Endothelial cell of umbilical vein (primary cell): Measurements from ENCODE around the gene IRF2BP1. TPM values are rescaled to one million over a fixed set of nuclear protein-coding genes. Genes with fewer than 3 reads are reported as not detected.
A peak's percentile ranks its signal among the peaks of the same experiment; 100 is the strongest.

Experiments used
- BruUV-seq: library from RNA; stranded (reverse); fragments of 400-500 nt; replicated peaks from 2 replicates; lab custom pipeline; 2021; lab: Mats Ljungman, UMichigan
- CTCF ChIA-PET: fragments of 300-600, 350-600 bp; sonication (Branson Sonifier 250); formaldehyde crosslinking; loops from one replicate; lab custom pipeline; 2021; ENCODE audit warnings: antibody characterized with exemption, inconsistent platforms; lab: Charles Lee
- POLR2A ChIA-PET: fragments of 300-600, 350-600 bp; sonication (Branson Sonifier 250); formaldehyde crosslinking; loops from one replicate; lab custom pipeline; 2021; ENCODE audit warnings: antibody characterized with exemption, inconsistent platforms; lab: Charles Lee
- DNase-seq: peaks from one replicate; pipeline ENCODE4 v3.0.0-alpha.2; 2011; ENCODE audit warnings: low read depth, low spot score
- FAIRE-seq: peaks from 2 replicates; lab custom pipeline; 2011; peaks lifted over from hg19 to GRCh38; lab: Jason Lieb, UNC
- H2AFZ ChIP-seq: 2 replicates; pipeline ENCODE4 v1.6.0; 2012; ENCODE audit warnings: low read depth, low read length, control low read depth, inconsistent platforms
- H3K27ac ChIP-seq: 2 replicates; pipeline ENCODE4 v1.5.1; 2011; ENCODE audit warnings: low read depth, mild to moderate bottlenecking, control low read depth, low read length, moderate library complexity; ENCODE audit not compliant: insufficient read depth
- H3K27me3 ChIP-seq, 2 experiments: 2 replicates each; pipeline versions ENCODE4 v1.6.0 to v1.6.1; 2011; ENCODE audit warnings: low read length in 2 of 2, mixed read lengths in 1 of 2; ENCODE audit not compliant: control insufficient read depth in 2 of 2, insufficient read depth in 2 of 2
- H3K36me3 ChIP-seq, 2 experiments: 2 replicates in 1 of 2; 3 replicates in 1 of 2; pipeline ENCODE4 v1.5.1; 2011; ENCODE audit warnings: low read length in 2 of 2, mild to moderate bottlenecking in 1 of 2, moderate library complexity in 1 of 2; ENCODE audit not compliant: control insufficient read depth in 2 of 2, insufficient read depth in 2 of 2; ENCODE audit errors: extremely low read depth in 1 of 2
- H3K4me1 ChIP-seq: 3 replicates; pipeline ENCODE4 v1.5.1; 2011; ENCODE audit warnings: mild to moderate bottlenecking, low read length; ENCODE audit not compliant: control insufficient read depth, insufficient read depth; ENCODE audit errors: extremely low read depth
- H3K4me2 ChIP-seq: 2 replicates; pipeline ENCODE4 v1.6.1; 2011; ENCODE audit warnings: low read length, control low read depth, mixed read lengths; ENCODE audit not compliant: insufficient read depth
- H3K4me3 ChIP-seq, 3 experiments: fragments of 200-600 bp in 1 of 3; sonication (generic), shearing (Covaris generic) in 1 of 3; replicated peaks in 1 of 3; 2 replicates each; pipeline ENCODE4 v1.5.1; 2011 to 2016; ENCODE audit warnings: control low read depth in 3 of 3, low read length in 3 of 3, mild to moderate bottlenecking in 2 of 3, inconsistent platforms in 1 of 3, low read depth in 1 of 3, moderate library complexity in 1 of 3; ENCODE audit not compliant: insufficient read depth in 1 of 3
- H3K79me2 ChIP-seq: 2 replicates; pipeline ENCODE4 v1.6.0; 2012; ENCODE audit warnings: low read length, inconsistent platforms; ENCODE audit not compliant: control insufficient read depth, insufficient read depth
- H3K9ac ChIP-seq: replicated peaks from 2 replicates; pipeline ENCODE3; 2011; ENCODE audit warnings: low read length, control low read depth; ENCODE audit not compliant: insufficient read depth; ENCODE audit errors: extremely low read depth
- H3K9me1 ChIP-seq: replicated peaks from 3 replicates; pipeline ENCODE4 v1.6.0; 2011; ENCODE audit warnings: mild to moderate bottlenecking, low read length; ENCODE audit not compliant: control insufficient read depth, insufficient read depth; ENCODE audit errors: extremely low read depth
- H3K9me3 ChIP-seq: replicated peaks from 2 replicates; pipeline ENCODE4 v1.5.1; 2012; ENCODE audit warnings: low read length, inconsistent platforms; ENCODE audit not compliant: control insufficient read depth, insufficient read depth
- H4K20me1 ChIP-seq: replicated peaks from 2 replicates; pipeline ENCODE3; 2011; ENCODE audit warnings: mild to moderate bottlenecking, low read length; ENCODE audit not compliant: control insufficient read depth, insufficient read depth; ENCODE audit errors: extremely low read depth
- FOS ChIP-seq: IDR thresholded peaks from 2 replicates; pipeline ENCODE4 v1.6.1; 2011; ENCODE audit warnings: mild to moderate bottlenecking, low read length, moderate library complexity, borderline replicate concordance; ENCODE audit not compliant: insufficient read depth
- GATA2 ChIP-seq: IDR thresholded peaks from 2 replicates; pipeline ENCODE4 v1.7.0; 2011; ENCODE audit warnings: low read depth, mild to moderate bottlenecking, moderate library complexity, mixed read lengths, low read length; ENCODE audit not compliant: insufficient read length, insufficient read depth
- JUN ChIP-seq: IDR thresholded peaks from 2 replicates; pipeline ENCODE4 v1.6.1; 2011; ENCODE audit warnings: borderline replicate concordance, low read depth; ENCODE audit not compliant: insufficient read length, insufficient read depth
- MYC ChIP-seq: IDR thresholded peaks from one replicate; pipeline ENCODE4 v1.6.1; 2011; ENCODE audit warnings: mild to moderate bottlenecking, low read depth, low read length
- POLR2A ChIP-seq: IDR thresholded peaks from 2 replicates; pipeline ENCODE4 v1.6.1; 2012; ENCODE audit warnings: low read depth, mild to moderate bottlenecking, control low read depth, low read length
- POLR2AphosphoS5 ChIP-seq: IDR thresholded peaks from 2 replicates; pipeline ENCODE4 v1.6.1; 2012; ENCODE audit warnings: low read depth, mild to moderate bottlenecking, control low read depth, low read length, moderate library complexity; ENCODE audit not compliant: insufficient read depth
- dilution Hi-C: fragments of 300-500 bp; cut with MboI; formaldehyde crosslinking; loops from one replicate; pipeline ENCODE4 v1.15.0; 2019; ENCODE audit warnings: low sequenced_read_pairs; ENCODE audit not compliant: extremely low pct_ligation_motif_present
- intact Hi-C: fragments of 100-400 bp; cut with micrococcal nuclease; formaldehyde crosslinking; loops from one replicate; pipeline ENCODE4 v1.10.0; 2022
- polyA plus RNA-seq, 4 experiments: library from polyadenylated mRNA; depleted of rRNA in 3 of 4; stranded (reverse) in 3 of 4; unstranded in 1 of 4; fragments of >200 nt; gene quantifications; 2 replicates each; pipeline versions ENCODE4 v1.2.1 to v1.2.3, GENCODE V29; 2011 to 2012; ENCODE audit warnings: missing spikeins in 1 of 4
- total RNA-seq: library from RNA; stranded (reverse); gene quantifications from 2 replicates; pipeline ENCODE4 v1.2.3, GENCODE V29; 2021
- TF ChIP-seq, protein P1 (sequence below), 2 donors: IDR thresholded peaks; 1 replicate in 1 of 2; 2 replicates in 1 of 2; pipeline ENCODE4 v1.5.1; 2011; ENCODE audit warnings: low read length in 2 of 2, mild to moderate bottlenecking in 2 of 2, moderate library complexity in 2 of 2, control low read depth in 1 of 2, inconsistent platforms in 1 of 2, low read depth in 1 of 2; ENCODE audit not compliant: insufficient read depth in 1 of 2; ENCODE audit errors: extremely low read depth in 1 of 2
- TF ChIP-seq, protein P2 (sequence below): IDR thresholded peaks from 2 replicates; pipeline ENCODE4 v1.6.1; 2011; ENCODE audit not compliant: insufficient read depth, insufficient read length

The IRF2BP1 gene
- total and polyA plus RNA-seq, 2 donors (not counting 3 experiments of a cell fraction or from before 2014, with no cell fraction given) = 12.3 to 17.5 TPM

- Histone ChIP-seq H3K4me1 (peaks cover 7% of the 10 kb centered on the region), H3K4me3 (peak overlapping the region; percentile 4 to 55 (median 36)), H3K9ac (peak overlapping the region; percentile 25), H3K4me2 (peak overlapping the region; percentile 58), H3K79me2 (no peaks in the 10 kb centered on the region), H3K9me1 (no peaks in the 10 kb centered on the region), H3K27me3 (no peaks in the 10 kb centered on the region), H2AFZ (peak overlapping the region; percentile 95), H4K20me1 (no peaks in the 10 kb centered on the region), H3K9me3 (no peaks in the 10 kb centered on the region), H3K27ac (no peak overlapping the region), H3K36me3 (no peaks in the 10 kb centered on the region)
- DNase-seq = peak; percentile 99
- dilution Hi-C loops (no loop called here), intact Hi-C loops (loop anchor here (1.0 to 2.0 kb wide), 2 partner anchors 17 to 92 kb away; partner anchors contain the start of genes CCDC61 and IRF2BP1)
- FAIRE-seq = peak; percentile 99
- ChIA-PET CTCF (interaction anchor here (0.9 to 2.1 kb wide), 15 partner anchors 9 to 133 kb away, joined by 3 to 9 read pairs (median 4); partner anchors contain the start of genes CCDC61, FOXA3 and NANOS2), POLR2A (interaction anchor here (0.5 to 1.2 kb wide), 4 partner anchors 11 to 379 kb away, joined by 3 to 6 read pairs (median 4); partner anchors contain the start of genes CCDC61 and IRF2BP1)
- TSS peak; percentile 36 for BruUV-seq
- TF ChIP-seq GATA2 (no peak), FOS (no peak), MYC (no peak), POLR2AphosphoS5 (peak; percentile 83), JUN (no peak), POLR2A (peak; percentile 94)
- TF ChIP-seq, protein P1, sequence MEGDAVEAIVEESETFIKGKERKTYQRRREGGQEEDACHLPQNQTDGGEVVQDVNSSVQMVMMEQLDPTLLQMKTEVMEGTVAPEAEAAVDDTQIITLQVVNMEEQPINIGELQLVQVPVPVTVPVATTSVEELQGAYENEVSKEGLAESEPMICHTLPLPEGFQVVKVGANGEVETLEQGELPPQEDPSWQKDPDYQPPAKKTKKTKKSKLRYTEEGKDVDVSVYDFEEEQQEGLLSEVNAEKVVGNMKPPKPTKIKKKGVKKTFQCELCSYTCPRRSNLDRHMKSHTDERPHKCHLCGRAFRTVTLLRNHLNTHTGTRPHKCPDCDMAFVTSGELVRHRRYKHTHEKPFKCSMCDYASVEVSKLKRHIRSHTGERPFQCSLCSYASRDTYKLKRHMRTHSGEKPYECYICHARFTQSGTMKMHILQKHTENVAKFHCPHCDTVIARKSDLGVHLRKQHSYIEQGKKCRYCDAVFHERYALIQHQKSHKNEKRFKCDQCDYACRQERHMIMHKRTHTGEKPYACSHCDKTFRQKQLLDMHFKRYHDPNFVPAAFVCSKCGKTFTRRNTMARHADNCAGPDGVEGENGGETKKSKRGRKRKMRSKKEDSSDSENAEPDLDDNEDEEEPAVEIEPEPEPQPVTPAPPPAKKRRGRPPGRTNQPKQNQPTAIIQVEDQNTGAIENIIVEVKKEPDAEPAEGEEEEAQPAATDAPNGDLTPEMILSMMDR (IDR thresholded peaks at IDR 0.05; ENCODE audit: extremely low read depth in 1 of 2, insufficient read depth in 1 of 2, low read depth in 1 of 2, low read length in 2 of 2) = no peak
- TF ChIP-seq, protein P2, sequence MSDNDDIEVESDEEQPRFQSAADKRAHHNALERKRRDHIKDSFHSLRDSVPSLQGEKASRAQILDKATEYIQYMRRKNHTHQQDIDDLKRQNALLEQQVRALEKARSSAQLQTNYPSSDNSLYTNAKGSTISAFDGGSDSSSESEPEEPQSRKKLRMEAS = no peak
These were observed 17.0 kb upstream of the IRF2BP1 start for GRCh38 chr19:45902651-45903625.
